ENCODE measurements around the gene PDF.

PDF gene

GRCh38 chr16:69346683-69347082, 16.3 kb upstream of the PDF start:
- Histone ChIP-seq H3K27me3 (ENCODE audit: insufficient read depth, poor library complexity, severe bottlenecking) (no peaks in the 10 kb centered on the region), H3K4me3 (replicated peaks; ENCODE audit: insufficient read depth, low read length) (no peak overlapping the region), H3K27ac (replicated peaks) (no peak overlapping the region)
- no peak for DNase-seq (ENCODE audit: low read depth in 1 of 2, low spot score in 1 of 2)
- no peak for TF ChIP-seq CTCF (IDR thresholded peaks at IDR 0.05; ENCODE audit: insufficient read depth, low read length)
- no peak for TF ChIP-seq GABPA (IDR thresholded peaks at IDR 0.05; ENCODE audit: low read depth)
- no peak for TF ChIP-seq REST (IDR thresholded peaks at IDR 0.05; ENCODE audit: insufficient replicate concordance, low read depth)
- TF ChIP-seq POLR2AphosphoS5 (IDR thresholded peaks at IDR 0.05; ENCODE audit: low read depth), result no peak
- TF ChIP-seq SPI1 (IDR thresholded peaks at IDR 0.05; ENCODE audit: borderline replicate concordance, low read depth), result no peak

DNA sequence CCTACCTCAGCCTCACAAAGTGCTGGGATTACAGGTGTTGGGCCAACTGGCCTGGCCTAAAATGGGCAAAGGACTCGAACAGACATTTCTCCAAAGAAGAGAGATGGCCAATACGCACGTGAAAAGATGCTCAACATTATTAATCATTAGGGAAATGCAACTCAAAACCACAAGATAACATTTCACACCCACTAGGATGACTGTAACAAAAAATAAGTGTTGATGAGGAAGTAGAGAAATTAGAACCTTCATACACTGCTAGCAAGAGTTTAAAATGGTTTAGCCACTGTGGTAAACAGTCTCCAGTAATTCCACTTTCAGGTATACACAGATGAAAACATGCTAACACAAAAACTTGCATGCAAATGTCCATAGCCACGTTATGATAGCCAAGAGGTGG, 15.5 kb upstream of the PDF start:
- TF ChIP-seq POLR2AphosphoS5 (IDR thresholded peaks at IDR 0.05; ENCODE audit: low read depth) (no peak), REST (IDR thresholded peaks at IDR 0.05; ENCODE audit: insufficient replicate concordance, low read depth) (no peak), CTCF (IDR thresholded peaks at IDR 0.05; ENCODE audit: insufficient read depth, low read length) (no peak), SPI1 (IDR thresholded peaks at IDR 0.05; ENCODE audit: borderline replicate concordance, low read depth) (no peak), GABPA (IDR thresholded peaks at IDR 0.05; ENCODE audit: low read depth) (no peak)
- no peaks in the 10 kb centered on the region for H3K27me3 ChIP-seq (ENCODE audit: insufficient read depth, poor library complexity, severe bottlenecking)
- DNase-seq (ENCODE audit: low read depth in 1 of 2, low spot score in 1 of 2), result no peak
- H3K27ac ChIP-seq (replicated peaks), result no peak overlapping the region
- H3K4me3 ChIP-seq (replicated peaks; ENCODE audit: insufficient read depth, low read length), result no peak overlapping the region

GRCh38 chr16:69344171-69344570, 13.8 kb upstream of the PDF start:
- TF ChIP-seq SPI1 (IDR thresholded peaks at IDR 0.05; ENCODE audit: borderline replicate concordance, low read depth) (no peak), REST (IDR thresholded peaks at IDR 0.05; ENCODE audit: insufficient replicate concordance, low read depth) (no peak), GABPA (IDR thresholded peaks at IDR 0.05; ENCODE audit: low read depth) (no peak), POLR2AphosphoS5 (IDR thresholded peaks at IDR 0.05; ENCODE audit: low read depth) (no peak), CTCF (IDR thresholded peaks at IDR 0.05; ENCODE audit: insufficient read depth, low read length) (no peak)
- no peak for DNase-seq (ENCODE audit: low read depth in 1 of 2, low spot score in 1 of 2)
- Histone ChIP-seq H3K4me3 (replicated peaks; ENCODE audit: insufficient read depth, low read length) (no peak overlapping the region), H3K27me3 (ENCODE audit: insufficient read depth, poor library complexity, severe bottlenecking) (no peaks in the 10 kb centered on the region), H3K27ac (replicated peaks) (no peak overlapping the region)
